ENCODE results near the gene ZSCAN16. TPM values are rescaled to one million over a fixed set of nuclear protein-coding genes. Genes with fewer than 3 reads are reported as not detected.

The ZSCAN16 gene
- total and polyA plus RNA-seq, 9 of the 15 experiments (the other 6 are each of a cell fraction or from before 2014, with no cell fraction given): 0.08 TPM; not detected in 8

GRCh38 chr6:28104392-28105244 lies 19.8 kb upstream of the ZSCAN16 start (continued):
- TF ChIP-seq RREB1 (CRISPR knock-in tag; IDR thresholded peaks at IDR 0.05) (peak; percentile 76; the same call in 1 of the 2 replicates), POLR2H (tag; IDR thresholded peaks at IDR 0.05; ENCODE audit: low read depth) (peak; percentile 53), GMEB1 (CRISPR knock-in tag; IDR thresholded peaks at IDR 0.05) (no peak), RBM39 (optimal IDR thresholded peaks at IDR 0.05; ENCODE audit: low read depth, low read length) (no peak), ZNF609 (CRISPR knock-in tag; IDR thresholded peaks at IDR 0.05; ENCODE audit: borderline replicate concordance) (0 out of 2 replicates have a peak, but pooled peaks have one; percentile 78), ZNF324 (CRISPR knock-in tag; IDR thresholded peaks at IDR 0.05) (no peak), MBD1 (CRISPR knock-in tag; IDR thresholded peaks at IDR 0.05) (no peak), FOXO4 (CRISPR knock-in tag; IDR thresholded peaks at IDR 0.05) (0 out of 2 replicates have a peak, but pooled peaks have one; percentile 10)
